Neural cell (in vitro differentiated cells): ENCODE data around the gene BROX.

ENCODE experiments used
- EZH2 ChIP-seq: fragments of 200-600, 300-800 bp; shearing (Covaris generic), sonication (generic); IDR thresholded peaks from 2 replicates; pipeline ENCODE4 v1.6.1; 2014; ENCODE audit warnings: antibody characterized with exemption, low read length, borderline replicate concordance, mild to moderate bottlenecking; ENCODE audit not compliant: insufficient read depth, poor library complexity, severe bottlenecking
- POLR2AphosphoS5 ChIP-seq: IDR thresholded peaks from 2 replicates; pipeline ENCODE4 v1.6.1; 2012
- TAF1 ChIP-seq: IDR thresholded peaks from 2 replicates; pipeline ENCODE4 v1.6.1; 2012; ENCODE audit warnings: low read depth
- TF ChIP-seq, protein P1 (sequence below): fragments of 450-650 bp; IDR thresholded peaks from 2 replicates; pipeline ENCODE4 v1.5.1; 2014; ENCODE audit warnings: antibody characterized with exemption, mild to moderate bottlenecking, moderate library complexity; ENCODE audit not compliant: poor library complexity, severe bottlenecking
- TF ChIP-seq, protein P2 (sequence below): IDR thresholded peaks from 2 replicates; pipeline ENCODE4 v1.6.1; 2012; ENCODE audit warnings: borderline replicate concordance

DNA sequence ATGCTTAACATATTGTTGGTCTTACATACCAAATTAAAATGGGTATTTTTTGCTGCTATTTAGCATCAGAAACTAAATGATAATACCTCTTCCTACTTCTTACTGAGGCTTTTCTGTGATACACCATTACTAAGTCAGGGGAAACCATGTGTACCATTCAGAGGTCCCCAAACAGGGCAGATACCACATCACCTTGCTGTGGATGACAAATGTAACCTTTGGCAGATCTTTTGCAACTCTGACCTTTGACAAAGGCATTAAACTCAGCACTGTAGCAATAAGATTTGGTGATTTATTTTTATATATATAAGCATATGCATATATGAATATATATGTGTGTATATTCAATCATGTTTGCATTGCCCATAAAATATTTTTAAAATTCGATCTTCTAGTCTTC lies 27.6 kb downstream of the BROX start:
- TF ChIP-seq, protein P1, sequence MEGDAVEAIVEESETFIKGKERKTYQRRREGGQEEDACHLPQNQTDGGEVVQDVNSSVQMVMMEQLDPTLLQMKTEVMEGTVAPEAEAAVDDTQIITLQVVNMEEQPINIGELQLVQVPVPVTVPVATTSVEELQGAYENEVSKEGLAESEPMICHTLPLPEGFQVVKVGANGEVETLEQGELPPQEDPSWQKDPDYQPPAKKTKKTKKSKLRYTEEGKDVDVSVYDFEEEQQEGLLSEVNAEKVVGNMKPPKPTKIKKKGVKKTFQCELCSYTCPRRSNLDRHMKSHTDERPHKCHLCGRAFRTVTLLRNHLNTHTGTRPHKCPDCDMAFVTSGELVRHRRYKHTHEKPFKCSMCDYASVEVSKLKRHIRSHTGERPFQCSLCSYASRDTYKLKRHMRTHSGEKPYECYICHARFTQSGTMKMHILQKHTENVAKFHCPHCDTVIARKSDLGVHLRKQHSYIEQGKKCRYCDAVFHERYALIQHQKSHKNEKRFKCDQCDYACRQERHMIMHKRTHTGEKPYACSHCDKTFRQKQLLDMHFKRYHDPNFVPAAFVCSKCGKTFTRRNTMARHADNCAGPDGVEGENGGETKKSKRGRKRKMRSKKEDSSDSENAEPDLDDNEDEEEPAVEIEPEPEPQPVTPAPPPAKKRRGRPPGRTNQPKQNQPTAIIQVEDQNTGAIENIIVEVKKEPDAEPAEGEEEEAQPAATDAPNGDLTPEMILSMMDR: no peak
- TF ChIP-seq, protein P2, sequence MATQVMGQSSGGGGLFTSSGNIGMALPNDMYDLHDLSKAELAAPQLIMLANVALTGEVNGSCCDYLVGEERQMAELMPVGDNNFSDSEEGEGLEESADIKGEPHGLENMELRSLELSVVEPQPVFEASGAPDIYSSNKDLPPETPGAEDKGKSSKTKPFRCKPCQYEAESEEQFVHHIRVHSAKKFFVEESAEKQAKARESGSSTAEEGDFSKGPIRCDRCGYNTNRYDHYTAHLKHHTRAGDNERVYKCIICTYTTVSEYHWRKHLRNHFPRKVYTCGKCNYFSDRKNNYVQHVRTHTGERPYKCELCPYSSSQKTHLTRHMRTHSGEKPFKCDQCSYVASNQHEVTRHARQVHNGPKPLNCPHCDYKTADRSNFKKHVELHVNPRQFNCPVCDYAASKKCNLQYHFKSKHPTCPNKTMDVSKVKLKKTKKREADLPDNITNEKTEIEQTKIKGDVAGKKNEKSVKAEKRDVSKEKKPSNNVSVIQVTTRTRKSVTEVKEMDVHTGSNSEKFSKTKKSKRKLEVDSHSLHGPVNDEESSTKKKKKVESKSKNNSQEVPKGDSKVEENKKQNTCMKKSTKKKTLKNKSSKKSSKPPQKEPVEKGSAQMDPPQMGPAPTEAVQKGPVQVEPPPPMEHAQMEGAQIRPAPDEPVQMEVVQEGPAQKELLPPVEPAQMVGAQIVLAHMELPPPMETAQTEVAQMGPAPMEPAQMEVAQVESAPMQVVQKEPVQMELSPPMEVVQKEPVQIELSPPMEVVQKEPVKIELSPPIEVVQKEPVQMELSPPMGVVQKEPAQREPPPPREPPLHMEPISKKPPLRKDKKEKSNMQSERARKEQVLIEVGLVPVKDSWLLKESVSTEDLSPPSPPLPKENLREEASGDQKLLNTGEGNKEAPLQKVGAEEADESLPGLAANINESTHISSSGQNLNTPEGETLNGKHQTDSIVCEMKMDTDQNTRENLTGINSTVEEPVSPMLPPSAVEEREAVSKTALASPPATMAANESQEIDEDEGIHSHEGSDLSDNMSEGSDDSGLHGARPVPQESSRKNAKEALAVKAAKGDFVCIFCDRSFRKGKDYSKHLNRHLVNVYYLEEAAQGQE: no peak
- TF ChIP-seq EZH2 (no peak), POLR2AphosphoS5 (no peak), TAF1 (no peak)
